ENCODE results near the gene DNAJC13. TPM values are rescaled to one million over a fixed set of nuclear protein-coding genes. Genes with fewer than 3 reads are reported as not detected.

Gene DNAJC13
- polyA plus RNA-seq, 4 donors, result 10.1 to 46.6 (median 14.2) TPM

DNA sequence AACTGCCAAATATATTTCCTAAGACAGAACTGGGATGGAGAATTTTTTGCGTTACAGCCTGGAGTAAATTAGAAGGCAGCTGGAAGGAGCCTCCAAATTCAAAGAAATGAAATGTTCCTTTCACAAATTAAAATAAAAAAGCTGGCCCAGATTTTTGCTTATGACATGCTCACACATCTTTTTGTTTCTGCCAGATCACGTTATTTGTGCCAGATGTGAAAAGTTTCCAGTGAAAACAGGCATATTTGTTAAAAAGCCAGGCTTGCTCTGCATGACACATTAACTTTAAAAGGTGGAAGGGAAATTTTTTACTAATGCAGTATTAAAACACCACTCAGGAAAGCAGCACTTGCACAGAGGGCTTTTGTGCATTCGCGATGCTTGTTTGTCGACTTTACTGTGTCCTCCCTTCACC, 156.5 kb downstream of the DNAJC13 start:
- H3K27ac ChIP-seq (ENCODE audit: low read depth in 1 of 3, low read length in 2 of 3), result no peak overlapping the region
- no peak overlapping the region for H3K4me3 ChIP-seq (ENCODE audit: low read depth in 1 of 3, low read length in 3 of 3)
- H3K36me3 ChIP-seq (ENCODE audit: control insufficient read depth in 3 of 3, insufficient read depth in 2 of 3, low read depth in 1 of 3, low read length in 3 of 3), result peaks cover 0 to 17% (median 4%) of the 10 kb centered on the region in 3 donors
- no peak for DNase-seq
- peaks cover 0 to 4% of the 10 kb centered on the region in 2 donors for H3K9me3 ChIP-seq (ENCODE audit: control insufficient read depth in 2 of 2, insufficient read depth in 1 of 2, low read depth in 1 of 2, low read length in 1 of 2)
- no peaks in the 10 kb centered on the region for H3K4me1 ChIP-seq (ENCODE audit: control insufficient read depth in 3 of 3, insufficient read depth in 2 of 3, low read depth in 1 of 3, low read length in 2 of 3)
- no peak for FAIRE-seq
- H3K27me3 ChIP-seq (ENCODE audit: control insufficient read depth in 3 of 3, insufficient read depth in 3 of 3, low read length in 3 of 3), result no peaks in the 10 kb centered on the region
- 83 to 97% (median 92%) methylated on average over 5 of the region's 5 CpGs for WGBS, 3 donors

DNA sequence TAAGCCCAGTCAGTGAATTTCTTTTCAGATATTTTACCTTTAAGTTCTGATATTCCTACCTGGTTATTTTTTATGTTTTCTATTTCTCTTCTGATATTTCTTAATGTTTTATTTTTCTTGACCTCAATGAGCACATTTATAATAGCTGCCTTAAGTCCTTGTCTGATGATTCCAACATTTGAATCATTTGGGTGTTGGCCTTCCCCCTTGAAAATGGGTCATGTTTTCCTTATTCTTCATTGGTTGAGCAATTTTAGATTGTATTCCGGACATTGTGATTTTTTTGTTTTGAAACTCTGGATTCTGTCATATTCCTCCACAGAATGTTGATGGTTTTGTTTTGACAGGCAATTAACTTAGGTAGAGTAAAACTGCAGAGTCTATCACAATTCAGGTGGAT, 170.1 kb downstream of the DNAJC13 start:
- 83 to 97% (median 97%) methylated on average over 1 of the region's 1 CpG for WGBS, 3 donors
- DNase-seq (no peak), FAIRE-seq (no peak)

More for the DNA sequence above, 170.1 kb downstream of the DNAJC13 start:
- Histone ChIP-seq H3K36me3 (ENCODE audit: control insufficient read depth in 3 of 3, insufficient read depth in 2 of 3, low read depth in 1 of 3, low read length in 3 of 3) (peaks cover 0 to 6% (median 0%) of the 10 kb centered on the region in 3 donors), H3K9me3 (ENCODE audit: control insufficient read depth in 2 of 2, insufficient read depth in 1 of 2, low read depth in 1 of 2, low read length in 1 of 2) (peaks cover 0 to 2% of the 10 kb centered on the region in 2 donors), H3K27ac (ENCODE audit: low read depth in 1 of 3, low read length in 2 of 3) (no peak overlapping the region), H3K4me1 (ENCODE audit: control insufficient read depth in 3 of 3, insufficient read depth in 2 of 3, low read depth in 1 of 3, low read length in 2 of 3) (no peaks in the 10 kb centered on the region), H3K4me3 (ENCODE audit: low read depth in 1 of 3, low read length in 3 of 3) (no peak overlapping the region), H3K27me3 (ENCODE audit: control insufficient read depth in 3 of 3, insufficient read depth in 3 of 3, low read length in 3 of 3) (no peaks in the 10 kb centered on the region)

Other genes starting within 250 kb of the DNAJC13 start
- gene ACP3, start 100.1 kb upstream of the DNAJC13 start, polyA plus RNA-seq, result 1 to 10 TPM in 3 of 4 donors, under 1 TPM in 1; 0.67 to 3.0 (median 1.3) TPM
- 10 to 100 TPM in 2 of 4 donors, 1 to 10 TPM in 2; 1.2 to 24.4 (median 9.2) TPM for gene ACKR4, start 179.8 kb downstream of the DNAJC13 start, polyA plus RNA-seq
- gene ACAD11, start 242.3 kb downstream of the DNAJC13 start, polyA plus RNA-seq, result 10 to 100 TPM in 3 of 4 donors, 1 to 10 TPM in 1; 4.9 to 55.0 (median 42.2) TPM
- 10 to 100 TPM; 27.0 to 64.3 (median 29.3) TPM for gene UBA5, start 242.8 kb downstream of the DNAJC13 start, polyA plus RNA-seq